Bronchial epithelial cell (primary cell): ENCODE data around the gene BTNL3. TPM values are rescaled to one million over a fixed set of nuclear protein-coding genes. Genes with fewer than 3 reads are reported as not detected.
A peak's percentile ranks its signal among the peaks of the same experiment; 100 is the strongest.

Experiments used
- DNase-seq: peaks from one replicate; pipeline ENCODE4 v3.0.0-alpha.2; 2010; ENCODE audit warnings: low read depth
- FAIRE-seq: peaks from 2 replicates; lab custom pipeline; 2011; peaks lifted over from hg19 to GRCh38; lab: Jason Lieb, UNC
- H3K27me3 ChIP-seq: 2 replicates; pipeline ENCODE4 v1.5.1; 2011; ENCODE audit warnings: low read length; ENCODE audit not compliant: control insufficient read depth, insufficient read depth
- H3K36me3 ChIP-seq: 2 replicates; pipeline ENCODE4 v1.5.1; 2011; ENCODE audit warnings: low read length; ENCODE audit not compliant: control insufficient read depth, insufficient read depth
- H3K4me3 ChIP-seq: 2 replicates; pipeline ENCODE4 v1.5.1; 2011; ENCODE audit warnings: mild to moderate bottlenecking, low read depth, low read length, control low read depth
- total RNA-seq: library from RNA; depleted of rRNA; stranded (reverse); fragments of >200 nt; gene quantifications from 2 replicates; pipeline ENCODE4 v1.2.1, GENCODE V29; 2014
- TF ChIP-seq, protein P1 (sequence below): IDR thresholded peaks from 2 replicates; pipeline ENCODE4 v1.5.1; 2011; ENCODE audit warnings: mild to moderate bottlenecking, moderate library complexity, low read length, control low read depth, inconsistent platforms; ENCODE audit not compliant: insufficient read depth, severe bottlenecking

Gene BTNL3, protein sequence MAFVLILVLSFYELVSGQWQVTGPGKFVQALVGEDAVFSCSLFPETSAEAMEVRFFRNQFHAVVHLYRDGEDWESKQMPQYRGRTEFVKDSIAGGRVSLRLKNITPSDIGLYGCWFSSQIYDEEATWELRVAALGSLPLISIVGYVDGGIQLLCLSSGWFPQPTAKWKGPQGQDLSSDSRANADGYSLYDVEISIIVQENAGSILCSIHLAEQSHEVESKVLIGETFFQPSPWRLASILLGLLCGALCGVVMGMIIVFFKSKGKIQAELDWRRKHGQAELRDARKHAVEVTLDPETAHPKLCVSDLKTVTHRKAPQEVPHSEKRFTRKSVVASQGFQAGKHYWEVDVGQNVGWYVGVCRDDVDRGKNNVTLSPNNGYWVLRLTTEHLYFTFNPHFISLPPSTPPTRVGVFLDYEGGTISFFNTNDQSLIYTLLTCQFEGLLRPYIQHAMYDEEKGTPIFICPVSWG
- not detected in 2 replicates for total RNA-seq

DNA sequence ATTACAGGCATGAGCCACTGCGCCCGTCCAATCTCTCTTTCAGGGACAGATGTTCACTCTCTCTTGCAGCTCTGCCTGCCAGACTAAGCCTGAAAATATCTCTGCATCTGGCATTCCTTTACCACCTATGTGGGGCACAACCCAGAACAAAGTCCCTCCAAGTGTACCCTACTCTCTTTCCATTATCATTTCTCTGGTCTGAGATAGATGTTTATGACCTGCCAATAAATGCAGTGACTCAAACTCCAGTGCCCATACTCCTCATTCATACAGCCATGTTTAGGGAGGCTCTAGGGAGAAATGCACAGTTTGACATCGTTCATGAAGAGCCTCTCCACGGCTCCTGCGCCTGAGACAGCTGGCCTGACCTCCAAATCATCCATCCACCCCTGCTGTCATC is at the start of gene BTNL3:
Gene BTNL3, plus strand, starts transcription at position 255 of the 400 bp plus-strand sequence. CDS start 183 bp downstream, outside the sequence.
- DNase-seq (no peak), FAIRE-seq (no peak)
- H3K27me3 ChIP-seq = no peaks in the 10 kb centered on the region
- TF ChIP-seq, protein P1, sequence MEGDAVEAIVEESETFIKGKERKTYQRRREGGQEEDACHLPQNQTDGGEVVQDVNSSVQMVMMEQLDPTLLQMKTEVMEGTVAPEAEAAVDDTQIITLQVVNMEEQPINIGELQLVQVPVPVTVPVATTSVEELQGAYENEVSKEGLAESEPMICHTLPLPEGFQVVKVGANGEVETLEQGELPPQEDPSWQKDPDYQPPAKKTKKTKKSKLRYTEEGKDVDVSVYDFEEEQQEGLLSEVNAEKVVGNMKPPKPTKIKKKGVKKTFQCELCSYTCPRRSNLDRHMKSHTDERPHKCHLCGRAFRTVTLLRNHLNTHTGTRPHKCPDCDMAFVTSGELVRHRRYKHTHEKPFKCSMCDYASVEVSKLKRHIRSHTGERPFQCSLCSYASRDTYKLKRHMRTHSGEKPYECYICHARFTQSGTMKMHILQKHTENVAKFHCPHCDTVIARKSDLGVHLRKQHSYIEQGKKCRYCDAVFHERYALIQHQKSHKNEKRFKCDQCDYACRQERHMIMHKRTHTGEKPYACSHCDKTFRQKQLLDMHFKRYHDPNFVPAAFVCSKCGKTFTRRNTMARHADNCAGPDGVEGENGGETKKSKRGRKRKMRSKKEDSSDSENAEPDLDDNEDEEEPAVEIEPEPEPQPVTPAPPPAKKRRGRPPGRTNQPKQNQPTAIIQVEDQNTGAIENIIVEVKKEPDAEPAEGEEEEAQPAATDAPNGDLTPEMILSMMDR = no peak
- no peak within 1 kb of the TSS for H3K4me3 ChIP-seq
- H3K36me3 ChIP-seq = no peaks in the 10 kb centered on the region

DNA sequence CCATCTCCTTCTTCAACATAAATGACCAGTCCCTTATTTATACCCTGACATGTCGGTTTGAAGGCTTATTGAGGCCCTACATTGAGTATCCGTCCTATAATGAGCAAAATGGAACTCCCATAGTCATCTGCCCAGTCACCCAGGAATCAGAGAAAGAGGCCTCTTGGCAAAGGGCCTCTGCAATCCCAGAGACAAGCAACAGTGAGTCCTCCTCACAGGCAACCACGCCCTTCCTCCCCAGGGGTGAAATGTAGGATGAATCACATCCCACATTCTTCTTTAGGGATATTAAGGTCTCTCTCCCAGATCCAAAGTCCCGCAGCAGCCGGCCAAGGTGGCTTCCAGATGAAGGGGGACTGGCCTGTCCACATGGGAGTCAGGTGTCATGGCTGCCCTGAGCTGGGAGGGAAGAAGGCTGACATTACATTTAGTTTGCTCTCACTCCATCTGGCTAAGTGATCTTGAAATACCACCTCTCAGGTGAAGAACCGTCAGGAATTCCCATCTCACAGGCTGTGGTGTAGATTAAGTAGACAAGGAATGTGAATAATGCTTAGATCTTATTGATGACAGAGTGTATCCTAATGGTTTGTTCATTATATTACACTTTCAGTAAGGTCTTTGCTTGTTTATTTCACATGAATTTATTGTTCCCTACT is 38.2 kb upstream of the BTNL3 start:
- H3K36me3 ChIP-seq = no peaks in the 10 kb centered on the region
- FAIRE-seq (no peak), DNase-seq (peak; percentile 61)
- TF ChIP-seq, protein P1 = no peak
- no peak overlapping the region for H3K4me3 ChIP-seq
- H3K27me3 ChIP-seq = no peaks in the 10 kb centered on the region

DNA sequence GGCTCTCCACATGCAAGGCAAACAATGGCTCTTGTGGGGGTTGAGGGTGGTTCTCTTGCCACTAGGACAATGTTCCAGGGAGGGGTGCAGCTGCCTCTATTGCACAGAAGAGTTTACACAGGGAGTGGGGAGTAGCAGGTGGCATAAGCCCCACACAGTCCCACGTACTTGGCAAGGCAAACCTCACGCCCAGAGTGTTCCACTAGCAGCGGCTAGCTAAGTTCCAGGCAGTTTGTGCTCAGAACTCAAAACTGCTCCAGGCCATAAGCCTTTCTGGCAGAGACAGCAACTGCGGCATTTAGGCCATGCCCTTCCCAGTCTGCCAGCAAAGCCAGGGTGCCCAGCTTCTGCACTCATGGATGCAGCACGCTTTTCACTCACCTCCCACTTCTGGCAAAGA is 29.0 kb upstream of the BTNL3 start:
- no peak overlapping the region for H3K4me3 ChIP-seq
- H3K27me3 ChIP-seq = no peaks in the 10 kb centered on the region
- TF ChIP-seq, protein P1 = no peak
- H3K36me3 ChIP-seq = no peaks in the 10 kb centered on the region
- FAIRE-seq (no peak), DNase-seq (no peak)

DNA sequence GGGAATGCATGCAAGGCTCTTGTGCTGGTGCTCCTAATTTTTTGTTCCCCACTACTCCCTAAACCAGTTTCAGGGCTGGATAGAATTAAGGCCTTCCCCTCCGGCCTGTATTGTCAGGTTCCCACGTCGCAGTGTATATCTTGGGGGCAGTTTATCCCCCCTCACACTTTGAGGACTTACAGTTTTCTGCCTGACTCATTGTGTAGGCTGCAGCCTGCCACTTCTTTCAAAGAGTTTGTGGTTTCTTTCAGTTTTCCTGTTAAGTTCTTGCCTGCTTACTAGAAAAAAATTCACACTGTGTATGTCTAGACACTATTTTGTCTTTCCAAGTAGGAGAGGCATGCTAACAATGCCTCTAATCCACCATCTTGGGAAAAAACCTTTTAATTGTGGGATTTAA is 28.4 kb upstream of the BTNL3 start:
- TF ChIP-seq, protein P1 = no peak
- FAIRE-seq = no peak

DNA sequence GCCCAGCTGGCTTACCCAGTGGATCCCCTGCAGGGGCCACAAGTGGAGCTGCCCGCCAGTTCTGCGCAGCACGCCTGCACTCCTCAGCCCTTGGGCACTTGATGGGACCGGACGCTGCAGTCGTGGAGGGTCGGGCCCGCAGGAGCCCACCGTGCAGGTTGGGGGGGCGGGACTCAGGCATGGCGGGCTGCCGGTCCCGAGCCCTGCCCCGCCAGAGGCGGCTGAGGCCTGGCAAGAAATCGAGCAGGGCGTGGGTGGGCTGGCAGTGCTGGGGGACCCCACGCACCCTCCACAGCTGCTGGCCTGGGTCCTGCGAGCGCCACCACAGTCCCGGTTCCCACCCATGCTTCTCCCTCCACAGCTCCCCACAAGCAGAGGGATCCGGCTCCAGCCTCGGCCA is 19.2 kb upstream of the BTNL3 start:
- TF ChIP-seq, protein P1 = no peak
- no peaks in the 10 kb centered on the region for H3K27me3 ChIP-seq
- FAIRE-seq (no peak), DNase-seq (no peak)
- no peak overlapping the region for H3K4me3 ChIP-seq
- H3K36me3 ChIP-seq = no peaks in the 10 kb centered on the region

More for the DNA sequence above, 28.4 kb upstream of the BTNL3 start:
- Histone ChIP-seq H3K36me3 (no peaks in the 10 kb centered on the region), H3K4me3 (no peak overlapping the region), H3K27me3 (no peaks in the 10 kb centered on the region)
- peak; percentile 1 for DNase-seq
